H1 (cell line): ENCODE measurements around the gene TTC28. TPM values are rescaled to one million over a fixed set of nuclear protein-coding genes. Genes with fewer than 3 reads are reported as not detected.

Experiments
- CTCF ChIA-PET: fragments of 300-600 bp; sonication (Branson Sonifier 250); formaldehyde crosslinking; loops from one replicate; lab custom pipeline; 2021; ENCODE audit not compliant: partially characterized antibody; lab: Charles Lee
- POLR2A ChIA-PET: fragments of 300-600 bp; sonication (Branson Sonifier 250); formaldehyde crosslinking; loops from one replicate; lab custom pipeline; 2021; ENCODE audit warnings: inconsistent platforms; ENCODE audit not compliant: partially characterized antibody; lab: Charles Lee
- DNase-seq, 2 experiments: peaks; one replicate each; pipeline versions ENCODE4 v3.0.0 to v3.0.0-alpha.2; 2010 to 2022; ENCODE audit warnings: low spot score in 2 of 2, low read depth in 1 of 2, mixed read lengths in 1 of 2
- FAIRE-seq: peaks from 2 replicates; lab custom pipeline; 2011; peaks lifted over from hg19 to GRCh38; lab: Jason Lieb, UNC
- H2AFZ ChIP-seq: 2 replicates; pipeline ENCODE4 v1.8.1; 2012; ENCODE audit warnings: low read length, inconsistent platforms
- H2AK5ac ChIP-seq: 2 replicates; pipeline ENCODE4 v1.6.1; 2013; ENCODE audit warnings: low read depth, low read length
- H2BK120ac ChIP-seq: replicated peaks from 2 replicates; pipeline ENCODE3; 2013; ENCODE audit warnings: low read depth, low read length, inconsistent platforms
- H2BK12ac ChIP-seq: 2 replicates; pipeline ENCODE4 v1.6.1; 2013; ENCODE audit warnings: low read depth, low read length
- H2BK15ac ChIP-seq: 2 replicates; pipeline ENCODE4 v1.6.1; 2013; ENCODE audit warnings: low read length
- H2BK20ac ChIP-seq: 2 replicates; pipeline ENCODE4 v1.6.1; 2013; ENCODE audit warnings: low read length
- H2BK5ac ChIP-seq: 2 replicates; pipeline ENCODE4 v1.6.1; 2013; ENCODE audit warnings: low read depth, low read length
- H3K14ac ChIP-seq: 2 replicates; pipeline ENCODE4 v1.6.1; 2013; ENCODE audit warnings: inconsistent platforms; ENCODE audit not compliant: insufficient read length
- H3K18ac ChIP-seq: 2 replicates; pipeline ENCODE4 v1.6.1; 2013; ENCODE audit warnings: low read length; ENCODE audit errors: extremely low read depth
- H3K23ac ChIP-seq: 2 replicates; pipeline ENCODE4 v1.6.1; 2013; ENCODE audit warnings: inconsistent platforms; ENCODE audit not compliant: insufficient read length
- H3K23me2 ChIP-seq: 2 replicates; pipeline ENCODE4 v1.6.1; 2013; ENCODE audit warnings: low read depth, low read length
- H3K27ac ChIP-seq: 2 replicates; pipeline ENCODE4 v1.6.1; 2011; ENCODE audit warnings: low read depth, low read length, inconsistent platforms
- H3K27me3 ChIP-seq, 4 experiments: replicated peaks in 1 of 4; 1 replicate in 1 of 4; 2 replicates in 3 of 4; pipeline versions ENCODE4 v1.6.1 to v1.8.1; 2011 to 2013; ENCODE audit warnings: low read length in 3 of 4, mild to moderate bottlenecking in 3 of 4, inconsistent platforms in 2 of 4, mixed read lengths in 2 of 4, moderate library complexity in 1 of 4; ENCODE audit not compliant: control insufficient read depth in 3 of 4, insufficient read depth in 3 of 4; ENCODE audit errors: extremely low read depth in 1 of 4
- H3K36me3 ChIP-seq, 4 experiments: 2 replicates each; pipeline versions ENCODE4 v1.6.1 to v1.8.1; 2011 to 2013; ENCODE audit warnings: mild to moderate bottlenecking in 4 of 4, low read length in 3 of 4, moderate library complexity in 2 of 4, control low read depth in 1 of 4, inconsistent platforms in 1 of 4; ENCODE audit not compliant: insufficient read depth in 4 of 4, control insufficient read depth in 2 of 4
- H3K4ac ChIP-seq: replicated peaks from 2 replicates; pipeline ENCODE3; 2013; ENCODE audit warnings: low read length, low read depth, mixed read lengths, inconsistent platforms; ENCODE audit not compliant: insufficient read length
- H3K4me1 ChIP-seq, 4 experiments: replicated peaks in 1 of 4; 1 replicate in 1 of 4; 2 replicates in 3 of 4; pipeline versions ENCODE4 v1.6.1 to v1.8.1; 2011 to 2013; ENCODE audit warnings: low read length in 3 of 4, inconsistent platforms in 2 of 4, mixed read lengths in 1 of 4; ENCODE audit not compliant: insufficient read depth in 4 of 4, control insufficient read depth in 3 of 4
- H3K4me2 ChIP-seq, 2 experiments: 2 replicates each; pipeline versions ENCODE4 v1.6.1 to v1.8.1; 2011 to 2013; ENCODE audit warnings: low read depth in 2 of 2, low read length in 2 of 2, control low read depth in 1 of 2, inconsistent platforms in 1 of 2, mild to moderate bottlenecking in 1 of 2; ENCODE audit not compliant: insufficient read depth in 1 of 2
- H3K4me3 ChIP-seq, 4 experiments: fragments of 200-600, 300-600 bp in 1 of 4; sonication (generic), shearing (Covaris generic), sonication (Bioruptor Twin) in 1 of 4; 2 replicates each; pipeline versions ENCODE4 v1.5.1 to v1.8.1; 2011 to 2016; ENCODE audit warnings: low read length in 4 of 4, low read depth in 3 of 4, control low read depth in 2 of 4, inconsistent platforms in 2 of 4, mild to moderate bottlenecking in 2 of 4, mixed read lengths in 1 of 4, moderate library complexity in 1 of 4; ENCODE audit not compliant: insufficient read depth in 2 of 4; ENCODE audit errors: extremely low read depth in 1 of 4
- H3K56ac ChIP-seq: replicated peaks from 2 replicates; pipeline ENCODE3; 2013; ENCODE audit warnings: low read depth, mild to moderate bottlenecking, mixed read lengths, low read length, inconsistent platforms; ENCODE audit not compliant: insufficient read length
- H3K79me1 ChIP-seq: 2 replicates; pipeline ENCODE4 v1.6.1; 2013; ENCODE audit warnings: low read depth, low read length, control low read depth
- H3K79me2 ChIP-seq, 2 experiments: 2 replicates each; pipeline versions ENCODE4 v1.6.1 to v1.8.1; 2012 to 2013; ENCODE audit warnings: low read length in 2 of 2, mild to moderate bottlenecking in 2 of 2, inconsistent platforms in 1 of 2; ENCODE audit not compliant: insufficient read depth in 2 of 2, control insufficient read depth in 1 of 2
- H3K9ac ChIP-seq, 4 experiments: replicated peaks in 1 of 4; 1 replicate in 1 of 4; 2 replicates in 3 of 4; pipeline versions ENCODE4 v1.6.1 to v1.8.1; 2011 to 2013; ENCODE audit warnings: low read depth in 3 of 4, low read length in 3 of 4, control low read depth in 2 of 4, mild to moderate bottlenecking in 2 of 4, moderate library complexity in 2 of 4, inconsistent platforms in 1 of 4; ENCODE audit errors: extremely low read depth in 1 of 4
- H3K9me3 ChIP-seq, 2 experiments: 2 replicates each; pipeline versions ENCODE4 v1.6.1 to v1.8.1; 2012 to 2013; ENCODE audit warnings: mild to moderate bottlenecking in 2 of 2, moderate library complexity in 2 of 2, control low read depth in 1 of 2, inconsistent platforms in 1 of 2, low read depth in 1 of 2, low read length in 1 of 2, mixed read lengths in 1 of 2; ENCODE audit not compliant: insufficient read depth in 2 of 2
- H4K20me1 ChIP-seq, 2 experiments: replicated peaks in 1 of 2; 2 replicates each; pipeline versions ENCODE3 to v1.8.1; 2011 to 2013; ENCODE audit warnings: inconsistent platforms in 2 of 2, low read length in 2 of 2, mild to moderate bottlenecking in 1 of 2; ENCODE audit not compliant: insufficient read depth in 2 of 2, control insufficient read depth in 1 of 2
- H4K5ac ChIP-seq: 2 replicates; pipeline ENCODE4 v1.6.1; 2013; ENCODE audit warnings: low read length, low read depth, mixed read lengths, inconsistent platforms; ENCODE audit not compliant: insufficient read length
- H4K8ac ChIP-seq: 2 replicates; pipeline ENCODE4 v1.8.0; 2013; ENCODE audit warnings: mild to moderate bottlenecking, moderate library complexity, low read length, inconsistent platforms; ENCODE audit not compliant: insufficient read depth; ENCODE audit errors: extremely low read depth
- H4K91ac ChIP-seq: replicated peaks from 2 replicates; pipeline ENCODE3; 2013; ENCODE audit warnings: low read length, mixed read lengths, inconsistent platforms; ENCODE audit not compliant: insufficient read length
- CEBPB ChIP-seq: IDR thresholded peaks from 2 replicates; pipeline ENCODE4 v1.6.1; 2012; ENCODE audit warnings: low read depth, low read length
- CREB1 ChIP-seq: IDR thresholded peaks from 2 replicates; pipeline ENCODE4 v1.6.1; 2012; ENCODE audit warnings: inconsistent platforms
- FOSL1 ChIP-seq: IDR thresholded peaks from 2 replicates; pipeline ENCODE4 v1.6.1; 2011; ENCODE audit warnings: mild to moderate bottlenecking, low read depth, low read length, moderate library complexity; ENCODE audit not compliant: insufficient read depth
- JUN ChIP-seq: IDR thresholded peaks from 2 replicates; pipeline ENCODE4 v1.6.1; 2011; ENCODE audit warnings: low read depth, mild to moderate bottlenecking, improper control_type of control experiment, low read length
- NANOG ChIP-seq: IDR thresholded peaks from 2 replicates; pipeline ENCODE4 v1.6.1; 2011; ENCODE audit warnings: low read length, low read depth, mild to moderate bottlenecking, inconsistent platforms; ENCODE audit not compliant: insufficient read depth, poor library complexity, severe bottlenecking
- POLR2A ChIP-seq, 2 experiments: IDR thresholded peaks; 1 replicate in 1 of 2; 2 replicates in 1 of 2; pipeline ENCODE4 v1.6.1; 2011; ENCODE audit warnings: low read depth in 2 of 2, low read length in 2 of 2, mild to moderate bottlenecking in 2 of 2; ENCODE audit errors: control extremely low read depth in 1 of 2
- SP1 ChIP-seq: IDR thresholded peaks from 2 replicates; pipeline ENCODE4 v1.6.1; 2011; ENCODE audit warnings: low read depth, low read length
- TBP ChIP-seq: IDR thresholded peaks from 2 replicates; pipeline ENCODE4 v1.6.1; 2011; ENCODE audit warnings: low read depth, low read length, improper control_type of control experiment
- WGBS, 2 experiments: shearing (Covaris generic) in 1 of 2; methylation state at CpG; one replicate each; pipeline versions ENCODE4 v1.1.6 to v1.1.7; 2013 to 2015; ENCODE audit warnings: low lambda C conversion rate in 2 of 2, mixed read lengths in 2 of 2, inconsistent platforms in 1 of 2, low coverage in 1 of 2, missing lambda C conversion rate in 1 of 2; ENCODE audit not compliant: insufficient replicate concordance in 2 of 2, insufficient coverage in 1 of 2, insufficient read length in 1 of 2; ENCODE audit errors: extremely low coverage in 1 of 2, missing lambda C conversion rate in 1 of 2; 5-methylcytosine and 5-hydroxymethylcytosine counted together
- polyA plus RNA-seq, 7 experiments: library from polyadenylated mRNA; depleted of rRNA in 3 of 7; stranded (reverse) in 5 of 7; unstranded in 2 of 7; fragments of >200 nt in 5 of 7; fragments of 200-250 nt in 2 of 7; gene quantifications; 1 replicate in 5 of 7; 2 replicates in 1 of 7; 4 replicates in 1 of 7; pipeline versions ENCODE4 v1.2.1 to v1.2.3, GENCODE V29; 2011 to 2013; ENCODE audit warnings: missing spikeins in 2 of 7, mixed read lengths in 2 of 7
- total RNA-seq: library from RNA; stranded (reverse); fragmentation: NEBNext Ultra II Directional; extraction: Animal tissue kit (Norgen Biotek cat#: 25700); gene quantifications from 2 replicates; pipeline ENCODE4 v1.2.1, GENCODE V29; 2021
- TF ChIP-seq, protein P1 (sequence below): IDR thresholded peaks from 2 replicates; pipeline ENCODE4 v1.6.1; 2012; ENCODE audit warnings: low read length, inconsistent platforms

Gene TTC28
- total and polyA plus RNA-seq, 2 of the 8 experiments (the other 6 are each of a cell fraction or from before 2014, with no cell fraction given): 2.6 to 12.6 TPM

DNA sequence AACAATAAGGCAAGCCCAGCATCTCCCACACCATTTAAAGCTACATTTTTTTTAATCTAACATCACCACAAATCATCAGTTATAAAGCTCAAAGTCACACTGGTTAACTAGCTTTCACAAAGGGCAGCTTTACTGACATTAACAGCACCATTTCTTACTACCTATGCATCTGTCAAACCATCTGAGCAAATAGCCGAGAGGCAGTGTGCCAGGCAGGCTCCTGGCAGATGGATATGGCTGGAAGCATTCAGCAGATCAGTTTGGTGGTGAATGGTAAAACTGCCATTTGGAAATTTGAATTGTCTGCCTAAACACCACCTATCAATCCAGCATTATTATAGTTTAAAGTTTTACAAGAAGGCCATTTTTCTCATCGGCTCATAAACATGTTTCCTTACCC, 131.2 kb downstream of the TTC28 start:
- H4K20me1 ChIP-seq: no peaks in the 10 kb centered on the region
- no peak overlapping the region for H3K56ac ChIP-seq
- H3K4me2 ChIP-seq: no peak overlapping the region
- no peak overlapping the region for H2BK15ac ChIP-seq
- H4K5ac ChIP-seq: no peak overlapping the region
- ChIA-PET POLR2A (no interaction called here), CTCF (no interaction called here)
- H3K4me1 ChIP-seq: peaks cover 0 to 5% (median 0%) of the 10 kb centered on the region in 4 experiments; a peak in 1 of 7 replicates
- no peak overlapping the region for H3K9ac ChIP-seq
- H3K4ac ChIP-seq: no peak overlapping the region
- H3K9me3 ChIP-seq: peaks cover 0 to 10% of the 10 kb centered on the region in 2 experiments; a peak in 1 of 4 replicates
- no peaks in the 10 kb centered on the region for H3K27me3 ChIP-seq
- H3K79me1 ChIP-seq: no peaks in the 10 kb centered on the region
- H2BK5ac ChIP-seq: no peak overlapping the region
- H2BK120ac ChIP-seq: no peak overlapping the region
- no peaks in the 10 kb centered on the region for H3K79me2 ChIP-seq
- H4K8ac ChIP-seq: no peak overlapping the region
- 91% methylated on average over 2 of the region's 2 CpGs; no CpG with 5 or more reads in 1 of the 2 experiments for WGBS, 2 experiments
- DNase-seq (no peak), FAIRE-seq (no peak)
- no peak overlapping the region for H4K91ac ChIP-seq
- no peak overlapping the region for H3K14ac ChIP-seq
- H3K27ac ChIP-seq: no peak overlapping the region
- H3K23ac ChIP-seq: no peak overlapping the region
- no peak overlapping the region for H2AK5ac ChIP-seq
- H3K4me3 ChIP-seq: no peak overlapping the region
- no peak overlapping the region for H2AFZ ChIP-seq
- H3K36me3 ChIP-seq: no peaks in the 10 kb centered on the region
- H3K23me2 ChIP-seq: no peaks in the 10 kb centered on the region
- H2BK12ac ChIP-seq: no peak overlapping the region
- no peak overlapping the region for H3K18ac ChIP-seq
- H2BK20ac ChIP-seq: no peak overlapping the region
- TF ChIP-seq CREB1: no peak
- TF ChIP-seq NANOG: no peak
- TF ChIP-seq, protein P1, sequence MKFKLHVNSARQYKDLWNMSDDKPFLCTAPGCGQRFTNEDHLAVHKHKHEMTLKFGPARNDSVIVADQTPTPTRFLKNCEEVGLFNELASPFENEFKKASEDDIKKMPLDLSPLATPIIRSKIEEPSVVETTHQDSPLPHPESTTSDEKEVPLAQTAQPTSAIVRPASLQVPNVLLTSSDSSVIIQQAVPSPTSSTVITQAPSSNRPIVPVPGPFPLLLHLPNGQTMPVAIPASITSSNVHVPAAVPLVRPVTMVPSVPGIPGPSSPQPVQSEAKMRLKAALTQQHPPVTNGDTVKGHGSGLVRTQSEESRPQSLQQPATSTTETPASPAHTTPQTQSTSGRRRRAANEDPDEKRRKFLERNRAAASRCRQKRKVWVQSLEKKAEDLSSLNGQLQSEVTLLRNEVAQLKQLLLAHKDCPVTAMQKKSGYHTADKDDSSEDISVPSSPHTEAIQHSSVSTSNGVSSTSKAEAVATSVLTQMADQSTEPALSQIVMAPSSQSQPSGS: no peak
- no peak for TF ChIP-seq SP1
- TF ChIP-seq POLR2A (IDR thresholded peaks at IDR 0.05; ENCODE audit: control extremely low read depth in 1 of 2, low read depth in 2 of 2, low read length in 2 of 2): no peak
- no peak for TF ChIP-seq FOSL1
- no peak for TF ChIP-seq JUN
- no peak for TF ChIP-seq CEBPB
- no peak for TF ChIP-seq TBP
